PC-3 (cell line): ENCODE results near the gene PZP. TPM values are rescaled to one million over a fixed set of nuclear protein-coding genes. Genes with fewer than 3 reads are reported as not detected.

Experiments
- ATAC-seq: fragments of 200-7000 bp; cut with Tn5 transposase; 2 replicates; pipeline ENCODE4 v1.9.1; 2020; ENCODE audit warnings: mild to moderate bottlenecking, moderate library complexity
- BruUV-seq: library from RNA; stranded (reverse); fragments of 400-500 nt; replicated peaks from 2 replicates; lab custom pipeline; 2021; lab: Mats Ljungman, UMichigan
- CTCF ChIA-PET: fragments of 300-600 bp; sonication (Branson Sonifier 250); formaldehyde crosslinking; loops from one replicate; lab custom pipeline; 2022; ENCODE audit warnings: antibody characterized with exemption; lab: Charles Lee
- POLR2A ChIA-PET: fragments of 300-600 bp; sonication (Branson Sonifier 250); formaldehyde crosslinking; loops from one replicate; lab custom pipeline; 2022; ENCODE audit warnings: antibody characterized with exemption; ENCODE audit not compliant: unreplicated experiment; lab: Charles Lee
- DNase-seq: peaks from one replicate; pipeline ENCODE4 v3.0.0-alpha.2; 2015
- H2AFZ ChIP-seq: fragments of 300-600 bp; sonication (generic); 2 replicates; pipeline ENCODE4 v1.6.0; 2016; ENCODE audit warnings: antibody characterized with exemption, low read length
- H3F3A ChIP-seq: fragments of 300-600 bp; sonication (generic); one replicate; pipeline ENCODE4 v1.6.0; 2017; ENCODE audit warnings: antibody characterized with exemption, low read length, control low read depth, mild to moderate bottlenecking; ENCODE audit not compliant: unreplicated experiment
- H3K27ac ChIP-seq: fragments of 300-600 bp; sonication (generic); 2 replicates; pipeline ENCODE4 v1.5.1; 2016; ENCODE audit warnings: mild to moderate bottlenecking, low read length
- H3K27me3 ChIP-seq: fragments of 300-600 bp; sonication (generic); 2 replicates; pipeline ENCODE4 v1.6.1; 2016; ENCODE audit warnings: low read length, mixed read lengths
- H3K36me3 ChIP-seq: fragments of 300-600 bp; sonication (generic); 2 replicates; pipeline ENCODE4 v1.6.1; 2016; ENCODE audit warnings: low read depth, mixed run types, low read length, mixed read lengths
- H3K4me1 ChIP-seq: fragments of 300-600 bp; sonication (generic); 2 replicates; pipeline ENCODE4 v1.5.1; 2016; ENCODE audit warnings: low read length; ENCODE audit not compliant: insufficient read depth
- H3K4me2 ChIP-seq: fragments of 300-600 bp; sonication (generic); 2 replicates; pipeline ENCODE4 v1.6.0; 2016; ENCODE audit warnings: low read length
- H3K4me3 ChIP-seq: fragments of 300-600 bp; sonication (generic); 2 replicates; pipeline ENCODE4 v1.5.1; 2016; ENCODE audit warnings: mild to moderate bottlenecking, low read length, mixed read lengths
- H3K79me2 ChIP-seq: fragments of 300-600 bp; sonication (generic); 2 replicates; pipeline ENCODE4 v1.6.1; 2017; ENCODE audit warnings: low read length, mixed read lengths
- H3K9ac ChIP-seq: fragments of 300-600 bp; sonication (generic); 2 replicates; pipeline ENCODE4 v1.6.0; 2016; ENCODE audit warnings: mild to moderate bottlenecking, low read length
- H3K9me2 ChIP-seq: fragments of 300-600 bp; sonication (generic); replicated peaks from 2 replicates; pipeline ENCODE4 v1.6.1; 2016; ENCODE audit warnings: mixed run types, low read length, mixed read lengths
- H3K9me3 ChIP-seq: fragments of 300-600 bp; sonication (generic); 2 replicates; pipeline ENCODE4 v1.6.1; 2016; ENCODE audit warnings: low read length, mixed read lengths
- H4K20me1 ChIP-seq: fragments of 300-600 bp; sonication (generic); 2 replicates; pipeline ENCODE4 v1.6.1; 2016; ENCODE audit warnings: low read length, mixed read lengths
- CTCF ChIP-seq: fragments of 300-600 bp; sonication (generic); conservative IDR thresholded peaks from 2 replicates; pipeline ENCODE4 v1.5.1; 2017; ENCODE audit warnings: antibody characterized with exemption, low read depth, mild to moderate bottlenecking, low read length
- EZH2 ChIP-seq: fragments of 300-600 bp; sonication (generic); IDR thresholded peaks from one replicate; pipeline ENCODE4 v1.6.1; 2017; ENCODE audit warnings: antibody characterized with exemption, mild to moderate bottlenecking, low read length; ENCODE audit not compliant: unreplicated experiment
- EZH2phosphoT487 ChIP-seq: fragments of 300-600 bp; sonication (generic); IDR thresholded peaks from 2 replicates; pipeline ENCODE4 v1.6.1; 2018; ENCODE audit warnings: mild to moderate bottlenecking, antibody characterized with exemption, low read length, borderline replicate concordance
- intact Hi-C: fragments of 100-400 bp; cut with micrococcal nuclease; formaldehyde crosslinking; loops from 2 replicates; pipeline ENCODE4 v1.9.0; 2023
- total RNA-seq: library from RNA; depleted of rRNA; stranded (reverse); fragments of >200 nt; gene quantifications from 2 replicates; pipeline ENCODE4 v1.2.3, GENCODE V29; 2014

PZP gene
- total RNA-seq, 1 experiment from 2014 or later: not detected

- Histone ChIP-seq H3K36me3 (no peaks in the 10 kb centered on the region), H3K9ac (no peak overlapping the region), H4K20me1 (no peaks in the 10 kb centered on the region), H3K79me2 (no peaks in the 10 kb centered on the region), H3K4me3 (no peak overlapping the region), H3K27ac (no peak overlapping the region), H3K9me3 (no peaks in the 10 kb centered on the region), H3K4me1 (no peaks in the 10 kb centered on the region), H3K9me2 (no peaks in the 10 kb centered on the region), H2AFZ (no peak overlapping the region), H3K4me2 (no peak overlapping the region), H3F3A (no peaks in the 10 kb centered on the region), H3K27me3 (peaks cover 51% of the 10 kb centered on the region)
- no peak for TF ChIP-seq EZH2phosphoT487
- no peak for TF ChIP-seq CTCF
- ChIA-PET CTCF (no interaction called here), POLR2A (no interaction called here)
- intact Hi-C loops: no loop called here
- no peak for DNase-seq
- no TSS peak for BruUV-seq
- ATAC-seq: no peak
Measured at GRCh38 chr12:9127484-9127883, 80.7 kb downstream of the PZP start.

- Histone ChIP-seq H3K4me3 (no peak overlapping the region), H3K4me2 (no peak overlapping the region), H4K20me1 (no peaks in the 10 kb centered on the region), H3K4me1 (no peaks in the 10 kb centered on the region), H3K9ac (no peak overlapping the region), H3K9me2 (no peaks in the 10 kb centered on the region), H3K27me3 (peaks cover 80% of the 10 kb centered on the region), H3K36me3 (no peaks in the 10 kb centered on the region), H3K79me2 (no peaks in the 10 kb centered on the region), H3K9me3 (no peaks in the 10 kb centered on the region), H3K27ac (no peak overlapping the region), H3F3A (no peaks in the 10 kb centered on the region), H2AFZ (no peak overlapping the region)
- BruUV-seq: no TSS peak
- no peak for TF ChIP-seq CTCF
- CTCF ChIA-PET: no interaction called here
- no peak for DNase-seq
- POLR2A ChIA-PET: no interaction called here
- no peak for ATAC-seq
- intact Hi-C loops: no loop called here
Measured at GRCh38 chr12:9124383-9125031, 83.7 kb downstream of the PZP start.

- Histone ChIP-seq H3K79me2 (no peaks in the 10 kb centered on the region), H3K9ac (no peak overlapping the region), H3K27me3 (peaks cover 85% of the 10 kb centered on the region), H3K9me3 (no peaks in the 10 kb centered on the region), H3K4me3 (no peak overlapping the region), H3K4me1 (no peaks in the 10 kb centered on the region), H3K27ac (no peak overlapping the region), H2AFZ (no peak overlapping the region), H3K4me2 (no peak overlapping the region), H4K20me1 (no peaks in the 10 kb centered on the region), H3F3A (no peaks in the 10 kb centered on the region), H3K9me2 (no peaks in the 10 kb centered on the region), H3K36me3 (no peaks in the 10 kb centered on the region)
- intact Hi-C loops: no loop called here
- no TSS peak for BruUV-seq
- TF ChIP-seq CTCF (no peak), EZH2phosphoT487 (no peak), EZH2 (no peak)
- DNase-seq (no peak), ATAC-seq (no peak)
- POLR2A ChIA-PET: no interaction called here
- CTCF ChIA-PET: interaction anchor here (0.7 kb wide), 1 partner anchor 283 kb away, joined by 3 read pairs; no protein-coding TSS in a partner anchor
Measured at GRCh38 chr12:9123781-9124382, 84.3 kb downstream of the PZP start.
